ENCODE measurements around the gene UQCR11.
"Not testable (repeated sequence)": the region's sequence is repeated elsewhere in the genome, so short reads cannot be mapped to it uniquely, and the experiment has no call there.

The UQCR11 gene

DNA sequence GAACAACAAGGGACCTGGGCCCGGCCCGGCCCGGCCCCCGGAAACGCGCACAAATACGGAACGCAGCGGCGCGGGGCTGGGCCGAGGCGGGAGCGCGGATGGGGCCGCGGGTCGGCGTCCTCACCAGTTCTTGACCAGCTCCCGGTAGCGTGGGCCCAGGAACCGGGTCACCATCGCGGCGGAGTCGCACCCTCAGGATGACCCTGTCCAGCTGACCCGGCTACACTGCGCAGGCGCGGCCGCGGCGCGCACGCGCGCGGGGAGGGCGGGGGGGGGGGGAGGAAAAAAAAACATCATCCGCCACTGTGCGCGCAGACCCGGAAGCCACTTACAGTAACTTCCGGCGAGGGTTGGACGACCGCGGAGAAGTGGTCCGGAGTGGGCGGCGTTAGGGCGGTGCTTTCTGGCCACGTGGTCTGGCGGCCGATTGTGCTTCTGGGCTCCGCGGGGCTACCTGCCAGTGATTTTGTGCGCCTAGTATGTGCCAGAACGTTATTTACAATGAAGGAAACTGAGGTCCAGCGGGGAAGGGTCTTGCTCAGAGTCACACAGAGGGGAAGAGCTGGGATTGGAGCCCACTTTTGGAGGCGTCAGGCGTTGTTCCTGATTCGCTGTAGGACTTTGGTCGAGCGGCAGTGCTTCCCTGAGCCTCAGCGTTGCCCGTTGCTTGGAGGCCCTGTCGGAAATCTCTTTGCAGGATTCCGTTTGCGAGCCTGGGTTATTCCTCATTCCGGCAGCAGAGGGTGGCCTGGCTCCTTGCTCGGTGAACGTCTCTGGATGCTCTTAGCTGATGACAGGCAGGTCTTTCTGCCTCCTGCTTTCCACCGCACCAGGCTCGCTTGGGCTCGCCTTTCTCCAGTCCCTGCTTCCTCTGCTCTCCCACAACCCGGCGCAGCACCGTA lies at the start of gene UQCR11:
TSS of gene UQCR11 (minus strand) at position 227 of the 902 bp plus-strand sequence. CDS start at position 174, 53 bp downstream.
- DNase-seq (ENCODE audit: insufficient read length, low spot score) (peak; percentile 97), FAIRE-seq (peak; percentile 95)

DNA sequence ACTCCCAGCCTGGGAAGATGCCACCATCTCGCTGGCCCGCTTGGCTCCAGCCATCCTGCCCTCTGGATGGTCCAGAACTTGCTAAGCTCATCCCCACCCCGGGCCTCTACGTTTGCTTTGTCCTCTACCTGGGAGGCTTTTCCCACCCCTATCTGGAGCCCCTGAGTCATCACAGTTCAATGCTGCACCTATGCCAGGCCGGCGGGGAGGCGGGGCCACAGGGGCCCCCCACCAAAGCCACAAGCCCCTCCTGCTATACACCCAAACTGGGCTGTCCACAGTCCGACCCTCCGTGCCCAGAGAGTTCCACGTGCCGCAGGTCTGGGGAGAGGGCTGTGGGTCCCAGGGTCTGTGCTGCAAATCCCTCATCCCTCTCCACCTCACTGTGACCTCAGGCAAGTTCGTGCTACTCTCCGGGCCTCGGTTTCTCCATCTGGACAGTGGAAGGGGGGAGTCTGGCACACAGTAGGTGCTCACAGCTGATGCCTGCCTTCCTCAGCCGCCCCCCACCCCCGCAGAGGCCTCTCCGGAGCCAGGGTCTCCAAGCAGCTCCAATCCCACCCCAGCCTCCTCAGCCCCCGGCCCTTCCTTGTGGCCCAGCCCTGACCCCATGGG lies 49.0 kb upstream of the UQCR11 start:
- no peak for DNase-seq (ENCODE audit: insufficient read length, low spot score)
- FAIRE-seq: no peak

DNA sequence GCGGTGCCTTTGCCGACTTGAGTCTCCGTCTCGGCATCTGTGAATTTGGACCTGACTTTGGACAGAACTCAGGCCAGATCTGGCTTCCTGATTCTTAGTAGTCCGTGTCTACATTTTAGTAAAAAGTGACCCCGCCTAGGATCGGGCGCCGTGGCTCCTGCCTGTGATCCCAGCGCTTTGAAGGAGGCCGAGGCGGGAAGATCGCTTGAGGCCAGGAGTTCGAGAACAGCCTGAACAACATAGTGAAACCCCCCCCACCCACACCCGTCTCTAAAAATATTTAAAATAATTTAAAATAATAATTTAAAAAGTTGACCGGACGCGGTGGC lies 48.0 kb upstream of the UQCR11 start:
- FAIRE-seq (no peak), DNase-seq (ENCODE audit: insufficient read length, low spot score) (no peak)

DNA sequence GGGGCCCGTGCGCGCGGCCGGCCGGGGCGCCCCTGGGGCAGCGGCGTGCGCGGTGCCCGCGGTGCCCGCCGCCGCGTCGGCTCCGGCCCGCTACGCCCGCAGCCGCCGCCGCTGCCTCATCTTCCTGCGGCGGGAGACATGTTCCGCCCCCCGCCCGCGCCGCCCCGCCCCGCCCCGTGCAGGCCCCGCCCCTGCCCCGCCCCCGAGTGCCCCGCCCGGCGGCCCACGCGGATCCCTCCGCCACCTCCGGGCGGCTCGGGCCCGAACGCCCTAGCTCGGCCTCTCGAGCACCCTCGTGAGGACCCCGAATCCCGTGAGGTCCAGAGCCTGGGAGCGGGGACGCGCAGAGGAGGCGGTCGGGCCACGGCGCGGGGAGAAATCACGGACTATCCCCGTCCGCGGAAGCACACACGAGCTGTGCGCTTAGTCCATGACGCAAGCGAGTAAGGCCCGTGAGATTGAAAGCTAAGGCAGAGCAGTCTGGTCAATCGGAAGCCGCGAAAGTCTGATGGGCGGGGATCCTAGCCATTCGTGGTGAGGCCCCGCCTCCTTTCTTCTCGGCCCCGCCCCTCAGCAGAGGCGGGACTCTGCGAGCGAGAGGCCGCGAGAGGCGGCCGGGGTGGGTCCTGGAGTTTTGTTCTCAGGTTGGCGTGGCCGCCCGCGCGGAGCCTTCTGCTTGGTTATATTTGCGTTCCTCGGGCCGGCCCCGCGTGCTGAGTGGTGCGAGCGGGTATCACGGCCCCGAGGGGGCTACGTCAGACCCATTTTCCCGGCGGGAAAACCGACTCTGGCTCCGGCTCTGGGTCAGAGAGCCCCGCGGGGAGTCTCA lies 47.4 kb upstream of the UQCR11 start, which contains the start of gene TCF3:
TSS of gene TCF3 (minus strand) at position 145 of the 829 bp plus-strand sequence. CDS start 2,367 bp downstream, outside the sequence.
- peak; percentile 97 for DNase-seq (ENCODE audit: insufficient read length, low spot score)
- peak; percentile 98 for FAIRE-seq

DNA sequence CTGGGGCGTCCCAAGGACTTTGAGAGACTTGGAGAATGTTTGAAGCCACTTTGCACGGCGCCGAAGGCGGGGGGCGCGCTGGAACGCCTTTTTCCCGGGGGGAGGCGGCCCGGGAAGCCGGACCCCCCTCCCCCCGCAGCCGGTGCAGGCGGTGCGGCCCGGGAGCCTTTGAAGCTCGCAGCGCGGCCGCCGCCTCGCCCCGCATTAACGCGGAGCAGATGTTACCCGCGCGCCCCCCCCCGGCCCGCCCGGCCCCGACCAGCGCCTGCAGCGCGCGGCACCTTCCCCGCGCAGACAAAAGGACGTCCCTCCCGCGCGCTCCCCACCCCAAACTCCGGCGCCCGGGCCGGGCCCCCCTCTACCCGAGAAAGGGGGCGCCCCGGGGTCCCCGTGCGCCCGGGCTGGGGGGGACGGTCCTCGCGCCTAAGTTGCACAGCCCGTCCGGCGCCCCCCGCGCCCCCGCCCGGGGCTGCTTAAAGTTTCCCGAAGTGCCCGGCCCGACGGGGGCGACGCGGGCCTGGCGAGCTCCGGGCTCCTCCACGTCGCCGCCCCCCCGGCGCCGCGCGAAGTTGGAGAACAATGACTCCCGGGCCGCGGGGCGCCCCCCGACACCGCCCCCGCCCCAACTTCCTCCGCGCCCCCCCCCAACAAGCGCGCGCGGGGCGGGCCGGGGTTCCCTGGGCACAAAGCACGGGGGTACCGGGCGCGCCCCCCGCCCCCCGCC lies 46.5 kb upstream of the UQCR11 start:
- FAIRE-seq (no peak), DNase-seq (ENCODE audit: insufficient read length, low spot score) (no peak)

DNA sequence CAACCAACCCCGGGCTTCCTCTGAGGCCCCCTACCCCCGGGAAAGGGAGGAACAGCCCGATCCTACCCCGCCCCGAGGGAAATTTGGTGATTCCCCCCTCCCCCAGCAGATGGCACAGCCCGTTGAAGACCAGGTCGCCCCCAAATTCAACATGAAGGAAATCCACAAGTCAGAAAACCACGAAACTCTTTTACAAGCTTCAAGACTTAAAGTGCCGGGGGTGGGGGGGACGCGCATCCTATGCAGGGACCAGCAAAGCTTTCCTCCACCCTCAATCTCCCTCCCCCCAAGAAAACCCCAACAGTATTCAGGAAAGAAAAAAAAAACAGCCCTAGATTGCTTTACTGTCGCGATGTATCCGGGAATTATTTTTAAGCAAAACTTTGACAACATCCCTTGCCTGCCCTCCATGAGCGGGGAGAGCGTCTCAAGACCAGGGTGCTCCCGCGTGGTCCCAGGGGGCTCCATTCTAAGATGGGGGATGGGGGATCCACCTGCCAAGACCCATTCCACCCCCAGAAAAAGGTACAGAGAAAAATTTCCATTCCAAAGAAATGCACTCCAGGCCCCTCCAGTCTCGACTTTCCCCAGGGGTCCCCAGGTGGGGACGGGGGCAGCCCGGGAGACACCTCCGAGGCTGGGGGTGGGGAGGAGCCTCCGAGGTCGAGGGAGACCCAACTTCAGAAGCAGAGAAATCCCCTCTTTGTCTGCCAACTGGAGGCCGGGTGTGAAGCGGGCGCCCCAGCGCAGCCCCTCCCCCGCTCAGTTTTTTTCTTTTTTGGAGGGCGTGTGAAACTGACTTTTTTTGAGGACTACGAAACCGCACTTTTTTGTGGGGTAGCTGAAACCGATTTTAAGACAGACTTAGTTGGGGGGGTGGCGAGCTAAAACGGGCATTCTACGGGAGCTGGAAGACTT lies 45.6 kb upstream of the UQCR11 start:
- DNase-seq (ENCODE audit: insufficient read length, low spot score): no peak

DNA sequence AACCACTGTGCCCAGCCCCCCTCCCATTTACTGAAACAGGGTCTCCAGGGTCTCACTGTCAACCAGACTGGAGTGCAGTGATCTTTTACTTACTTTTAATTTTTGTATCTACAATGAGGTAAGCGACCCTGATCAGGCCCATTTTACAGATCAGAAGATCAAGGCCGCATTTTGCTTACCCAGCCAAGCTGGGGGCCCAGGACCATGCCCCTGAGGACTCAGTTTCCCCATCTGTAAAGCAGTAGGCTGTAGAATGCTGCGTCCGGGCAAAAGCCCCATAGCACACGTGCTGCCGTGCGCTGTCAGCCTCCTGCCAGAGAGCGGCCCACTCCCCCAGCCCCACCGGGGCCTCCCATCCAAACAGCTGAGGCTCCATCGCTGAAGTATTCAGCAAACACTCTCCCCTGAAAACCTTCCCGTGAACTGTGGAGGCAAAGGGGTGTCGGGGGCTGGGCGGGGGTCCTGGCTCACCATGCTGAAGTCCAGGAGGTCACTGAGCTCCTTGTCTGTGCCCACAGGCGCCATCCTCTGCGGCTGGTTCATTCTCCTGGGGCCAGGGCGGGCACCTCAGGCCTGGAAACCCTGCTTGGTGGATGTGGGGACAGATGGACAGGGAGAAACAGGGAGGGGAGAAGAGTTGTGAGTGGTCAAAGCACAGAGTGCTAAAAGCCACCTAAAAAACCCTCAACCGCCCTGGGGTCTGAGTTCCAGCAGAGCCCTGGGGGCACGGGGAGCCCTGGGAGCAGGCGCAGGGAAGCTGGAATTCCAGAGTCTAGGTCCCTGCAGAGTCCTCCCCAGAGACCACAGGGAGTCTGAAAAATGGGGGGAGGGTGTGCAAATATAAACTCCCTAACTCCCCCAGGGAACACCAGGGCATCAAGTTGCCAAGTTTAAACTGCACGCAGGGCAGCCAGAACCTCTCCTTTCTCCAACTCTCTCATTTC lies 44.7 kb upstream of the UQCR11 start:
- DNase-seq (ENCODE audit: insufficient read length, low spot score) (no peak), FAIRE-seq (peak; percentile 47)

More for the DNA sequence above, 45.6 kb upstream of the UQCR11 start:
- FAIRE-seq: peak; percentile 91

DNA sequence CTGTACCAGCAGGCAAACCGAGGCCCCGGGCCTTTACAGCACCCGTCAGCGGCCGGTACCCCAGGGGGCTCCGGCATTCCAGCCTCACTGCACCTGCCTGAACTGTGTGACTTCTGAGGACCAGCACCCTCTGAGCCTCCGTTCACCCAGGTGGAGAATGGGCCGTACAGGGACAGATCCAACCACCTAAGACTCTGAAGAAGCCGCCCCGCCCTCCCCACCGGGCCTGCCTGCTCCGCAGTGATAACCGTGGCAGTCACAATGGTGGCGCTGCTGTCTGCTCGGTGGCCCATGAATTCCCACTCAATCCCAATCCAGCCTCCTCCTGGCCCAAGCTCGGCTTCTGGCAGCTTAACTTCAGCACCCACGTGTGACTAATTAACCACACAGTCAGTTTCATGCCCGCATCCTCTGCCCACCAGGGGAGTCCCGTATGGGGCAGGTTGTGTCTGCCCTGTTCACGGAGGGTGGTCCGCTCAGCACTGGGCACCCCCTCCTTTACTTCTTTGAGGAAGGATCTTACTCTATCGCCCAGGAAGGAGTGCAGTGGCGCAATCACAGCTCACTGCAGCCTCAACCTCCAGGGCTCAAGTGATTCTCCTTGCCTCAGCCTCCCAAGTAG lies 43.8 kb upstream of the UQCR11 start:
- FAIRE-seq (peak; percentile 69), DNase-seq (ENCODE audit: insufficient read length, low spot score) (no peak)

DNA sequence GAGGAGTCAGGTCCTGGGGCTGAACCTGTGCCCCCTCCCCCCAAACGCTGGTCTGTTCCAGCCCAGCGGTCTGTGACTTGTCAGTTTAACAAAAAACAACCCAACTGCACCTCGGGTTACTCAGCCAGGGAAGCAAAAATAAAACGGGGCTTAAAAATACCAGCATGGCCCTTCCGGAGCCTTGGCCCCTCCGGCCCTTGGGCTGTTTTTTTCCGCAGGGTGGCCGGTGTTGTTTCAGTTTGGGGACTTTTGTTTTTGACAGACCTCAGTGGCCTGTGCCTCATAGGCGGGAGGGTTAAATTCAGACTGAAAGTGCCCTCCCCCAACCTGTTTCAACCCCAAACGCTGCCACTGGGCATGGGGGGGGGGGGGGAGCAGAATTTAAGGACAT lies 43.2 kb upstream of the UQCR11 start:
- peak; percentile 100 for FAIRE-seq
- peak; percentile 92 for DNase-seq (ENCODE audit: insufficient read length, low spot score)

DNA sequence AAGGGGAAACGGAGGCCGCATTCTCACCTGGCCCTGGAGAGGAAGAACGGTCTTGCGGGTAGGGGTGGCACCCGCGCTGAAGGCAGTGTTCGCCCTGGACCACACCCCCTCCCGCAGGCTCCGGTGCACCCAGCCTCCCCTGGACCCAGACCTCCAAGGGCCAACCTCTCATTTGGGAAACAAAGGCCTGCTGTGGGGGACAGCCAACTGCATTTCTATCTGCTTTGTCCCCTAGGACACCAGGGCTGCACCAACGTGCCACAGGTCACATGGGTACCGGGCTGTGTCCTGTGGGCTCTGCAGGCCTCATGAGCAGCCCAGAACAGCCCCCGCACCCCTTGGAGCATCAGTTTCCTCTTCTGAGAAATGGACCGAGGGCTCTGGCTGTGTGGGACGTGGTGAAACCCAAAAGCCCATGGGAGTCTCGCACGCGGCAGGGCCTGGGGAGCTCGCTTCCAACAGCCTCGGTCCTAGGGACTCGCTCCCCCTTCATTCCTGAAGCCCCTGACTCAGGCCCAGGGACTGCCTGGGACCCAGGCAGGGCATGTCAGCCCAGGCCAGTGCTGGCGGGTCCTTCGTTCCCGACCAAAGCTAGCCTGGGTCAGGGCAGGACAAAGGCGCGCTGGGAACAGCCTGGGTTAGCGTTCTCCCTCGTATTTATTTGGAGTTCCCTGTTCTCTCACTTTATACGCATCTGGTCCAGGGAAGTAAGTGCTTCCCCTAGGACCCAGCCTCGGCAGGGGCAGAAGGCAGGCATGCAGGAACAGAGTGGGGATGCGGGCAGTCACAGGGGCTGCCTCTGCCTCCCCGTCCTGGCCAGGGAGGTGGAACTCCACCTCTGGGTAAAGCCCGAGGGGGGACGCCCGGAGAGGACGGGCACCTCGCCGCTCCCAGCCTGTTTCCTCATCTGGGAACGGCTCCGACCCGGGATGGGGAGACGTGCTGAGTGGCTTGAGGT lies 42.5 kb upstream of the UQCR11 start:
- no peak for DNase-seq (ENCODE audit: insufficient read length, low spot score)

DNA sequence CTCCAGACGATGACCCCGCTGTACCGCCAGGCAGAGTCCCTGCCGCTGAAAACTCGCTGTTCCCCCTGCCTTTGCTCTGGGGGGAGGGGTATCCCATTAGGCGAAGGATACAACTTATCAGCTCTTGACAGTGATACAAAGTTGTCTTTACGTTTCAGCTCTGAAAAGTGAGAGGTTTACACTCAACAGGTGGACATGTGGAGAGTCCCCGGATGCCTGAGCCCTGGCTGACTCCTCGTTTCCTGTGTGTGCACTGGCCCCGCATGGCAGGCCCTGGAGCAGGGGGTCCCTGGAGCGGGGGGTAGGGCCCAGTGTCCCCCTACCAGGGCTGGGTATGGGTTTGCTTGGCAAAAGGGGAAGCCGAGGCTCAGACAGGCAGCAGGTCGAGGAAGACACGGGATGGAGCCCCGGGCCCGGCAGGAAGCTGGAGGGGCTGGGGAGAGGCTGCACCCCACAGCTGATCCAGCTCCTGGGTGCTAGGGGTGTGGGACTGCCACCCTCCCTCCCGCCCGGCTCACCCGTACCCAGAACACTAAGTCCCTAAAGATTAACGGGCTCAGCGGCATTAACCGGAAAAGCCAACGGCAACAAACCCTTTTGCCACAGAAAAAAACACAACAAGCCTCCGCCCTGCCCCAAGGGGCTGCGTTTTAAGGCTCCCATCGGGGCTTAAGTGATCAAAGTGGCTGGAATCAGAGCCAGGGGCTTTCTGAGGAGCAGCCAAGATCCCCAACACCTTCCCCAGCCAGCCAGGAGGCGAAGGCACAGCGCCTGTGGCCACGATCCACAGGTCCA lies 41.6 kb upstream of the UQCR11 start:
- no peak for FAIRE-seq
- no peak for DNase-seq (ENCODE audit: insufficient read length, low spot score)

More for the DNA sequence above, 42.5 kb upstream of the UQCR11 start:
- FAIRE-seq: peak; percentile 87

DNA sequence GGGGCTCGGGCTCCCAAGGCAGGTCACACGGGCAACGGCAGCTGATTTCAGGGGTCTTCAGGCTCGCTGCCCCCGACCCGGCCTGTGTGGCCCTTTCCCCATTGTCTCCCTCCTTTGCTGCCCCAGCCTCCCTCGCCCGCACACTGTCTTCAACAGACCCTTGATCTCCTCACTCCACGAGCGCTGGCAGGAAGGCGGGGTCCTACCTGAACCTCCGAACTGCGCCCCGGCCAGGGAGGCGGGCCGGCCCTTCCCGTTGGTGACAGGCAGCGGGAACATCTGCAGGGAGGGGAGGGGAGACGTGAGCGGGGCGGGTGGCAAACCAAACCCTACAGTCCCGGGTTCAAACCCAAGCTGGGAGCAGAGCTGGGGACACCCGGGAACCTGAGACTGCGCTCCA lies 40.9 kb upstream of the UQCR11 start:
- FAIRE-seq: no peak

DNA sequence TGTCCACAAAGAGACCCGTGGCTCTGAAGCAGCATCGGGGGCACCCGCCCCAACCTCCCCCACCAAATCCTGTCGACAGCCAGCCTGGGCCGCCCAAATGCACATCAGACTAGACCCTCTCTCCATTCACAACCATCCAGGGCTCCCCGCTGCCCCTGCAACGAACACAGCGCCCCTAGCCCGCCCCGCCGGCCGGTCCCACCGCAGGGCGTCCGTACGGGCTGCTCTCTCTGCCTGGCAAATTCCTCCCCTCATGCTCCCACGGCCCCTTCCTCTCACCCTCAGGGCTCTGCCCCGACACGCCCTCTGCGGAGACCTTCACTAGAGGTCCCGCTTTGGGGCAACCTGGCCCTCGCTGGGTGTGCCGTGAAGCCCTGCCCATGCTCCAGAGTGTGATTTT lies 40.0 kb upstream of the UQCR11 start:
- DNase-seq (ENCODE audit: insufficient read length, low spot score) (no peak), FAIRE-seq (no peak)

More for the DNA sequence above, 40.9 kb upstream of the UQCR11 start:
- no peak for DNase-seq (ENCODE audit: insufficient read length, low spot score)

DNA sequence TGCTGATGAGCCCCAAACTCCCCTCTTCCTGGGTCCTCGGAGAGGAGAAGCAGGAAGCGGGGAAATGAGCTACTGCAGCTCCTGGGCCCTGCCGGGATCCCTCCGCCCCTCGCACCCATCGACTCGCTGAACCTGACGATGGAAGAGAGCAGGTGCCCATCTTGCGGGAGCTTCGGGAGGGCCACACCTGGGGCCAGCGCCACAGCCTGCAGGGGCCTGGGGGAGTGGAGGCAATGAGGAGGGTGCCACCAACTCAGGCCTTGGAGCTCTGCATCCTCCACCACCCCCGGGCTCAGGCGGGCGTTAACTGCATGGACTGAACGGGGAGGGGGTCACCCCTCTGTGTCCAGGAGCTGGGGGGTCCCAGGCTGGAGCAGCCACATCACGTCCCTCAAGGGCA lies 38.8 kb upstream of the UQCR11 start:
- no peak for DNase-seq (ENCODE audit: insufficient read length, low spot score)
- no peak for FAIRE-seq

DNA sequence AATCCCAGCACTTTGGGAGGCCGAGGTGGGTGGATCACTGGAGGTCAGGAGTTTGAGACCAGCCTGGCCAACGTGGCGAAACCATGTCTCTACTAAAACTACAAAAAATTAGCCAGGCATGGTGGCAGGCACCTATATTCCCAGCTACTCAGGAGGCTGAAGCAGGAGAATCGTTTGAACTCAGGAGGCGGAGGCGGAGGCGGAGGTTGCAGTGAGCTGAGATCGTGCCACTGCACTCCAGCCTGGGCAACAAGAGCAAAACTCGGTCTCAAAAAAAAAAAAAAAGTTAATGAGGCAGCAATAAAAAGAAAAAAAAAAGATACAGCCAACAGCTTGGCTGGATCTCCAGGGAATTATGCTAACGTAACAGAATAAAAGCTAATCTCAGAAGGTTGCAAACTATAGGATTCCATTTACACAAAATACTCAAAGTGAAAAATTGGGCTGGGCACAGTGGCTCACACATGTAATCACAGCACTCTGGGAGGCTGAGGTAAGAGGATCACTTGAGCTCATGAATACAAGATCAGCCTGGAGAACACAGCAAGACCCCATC lies 35.7 kb upstream of the UQCR11 start:
- not testable (repeated sequence) for DNase-seq (ENCODE audit: insufficient read length, low spot score); FAIRE-seq

All from GM19239 (cell line).